Uterus (tissue), 2 donors: ENCODE data around the gene CTDSPL.

Experiments
- CTCF ChIP-seq, 4 experiments: fragments of 200-600 bp in 2 of 4; fragments of 450-650 bp in 2 of 4; sonication (generic) in 2 of 4; IDR thresholded peaks; one replicate each; pipeline ENCODE4 v1.5.1; 2016 to 2019; ENCODE audit warnings: antibody characterized with exemption in 4 of 4, mild to moderate bottlenecking in 2 of 4, moderate library complexity in 1 of 4
- POLR2A ChIP-seq, 2 donors: fragments of 450-650 bp; IDR thresholded peaks; one replicate each; pipeline ENCODE4 v1.6.1; 2016; ENCODE audit warnings: antibody characterized with exemption in 2 of 2, mild to moderate bottlenecking in 1 of 2, moderate library complexity in 1 of 2

- TF ChIP-seq CTCF (IDR thresholded peaks at IDR 0.05) (no peak), POLR2A (IDR thresholded peaks at IDR 0.05) (no peak)
Observed at GRCh38 chr3:37963635-37964034, 102.0 kb downstream of the CTDSPL start.
